NCI-H2227 (cell line): ENCODE measurements around the gene SV2B.
A peak's percentile ranks its signal among the peaks of the same experiment; 100 is the strongest.

Experiments
- DNase-seq: peaks from one replicate; lab custom pipeline; 2025; ENCODE audit not compliant: unreplicated experiment; lab: John Stamatoyannopoulos, UW

The SV2B gene

DNA sequence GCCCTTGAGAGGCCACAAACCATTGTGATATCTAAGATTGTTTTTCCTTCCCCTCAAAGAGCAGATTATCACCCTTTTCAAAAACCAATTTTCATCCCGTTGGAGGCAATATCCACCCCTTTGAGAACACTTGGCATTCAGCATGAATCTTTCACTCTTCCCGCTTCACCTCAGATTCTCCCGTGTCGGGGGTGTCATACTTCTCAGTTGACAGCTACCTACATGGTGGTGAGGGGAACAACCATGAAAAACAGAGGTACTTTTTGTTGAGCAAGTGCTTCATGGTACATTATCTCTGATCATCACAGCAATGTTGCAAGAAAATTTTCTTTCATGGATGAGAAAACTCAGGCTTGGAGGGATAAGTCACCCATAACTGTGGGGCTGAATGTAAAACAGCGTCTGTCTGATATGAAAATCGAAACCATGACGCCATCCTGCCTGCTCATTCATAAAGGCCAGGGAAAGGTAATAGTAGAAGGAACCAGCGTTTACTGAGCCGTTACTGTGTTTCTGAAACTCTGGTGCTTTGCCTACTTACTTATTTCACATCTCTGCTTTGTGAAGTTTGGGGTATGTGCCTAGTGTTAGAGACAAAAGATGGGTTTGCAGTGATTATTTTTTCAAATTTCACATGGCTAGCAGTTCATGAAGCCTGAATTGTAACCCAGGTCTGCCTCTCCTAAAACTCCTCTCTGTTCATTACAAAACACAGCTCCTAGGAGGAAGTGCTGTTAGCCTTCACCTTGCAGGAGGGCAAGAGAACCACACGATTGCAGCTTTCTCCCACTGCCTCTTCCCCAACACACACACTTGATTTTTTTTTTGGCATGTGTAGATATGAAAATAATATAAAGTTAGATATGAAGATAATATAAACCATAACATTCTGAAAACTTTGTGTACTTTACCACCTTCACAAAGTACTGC lies 35.4 kb downstream of the SV2B start:
- DNase-seq = no peak

DNA sequence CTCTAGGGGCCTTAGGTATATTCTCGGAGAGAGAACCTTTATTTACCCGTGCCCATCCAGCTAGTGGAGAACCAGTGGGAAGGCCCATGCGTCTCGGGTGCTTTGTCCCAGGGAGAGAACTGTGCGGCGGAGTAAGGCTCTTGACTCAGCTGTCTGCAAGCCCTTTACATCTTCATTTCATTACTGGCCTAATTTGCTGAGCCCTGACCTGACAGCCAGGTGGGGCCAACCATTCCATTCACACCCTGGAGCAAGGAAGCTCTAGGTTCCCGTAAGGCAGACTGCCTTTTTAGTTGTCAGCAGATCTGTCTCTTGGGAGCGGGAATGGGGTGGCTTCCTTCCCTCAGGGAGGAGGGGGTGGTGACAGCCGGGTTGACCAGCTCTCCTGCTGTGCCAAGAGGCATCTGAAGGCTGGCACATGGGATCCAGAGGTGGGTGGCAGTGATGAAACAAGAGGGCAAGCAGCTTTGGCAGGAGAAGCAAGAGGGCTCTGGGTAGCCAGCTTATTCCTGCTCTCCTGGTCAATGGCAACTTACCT lies 36.4 kb downstream of the SV2B start:
- DNase-seq = no peak

DNA sequence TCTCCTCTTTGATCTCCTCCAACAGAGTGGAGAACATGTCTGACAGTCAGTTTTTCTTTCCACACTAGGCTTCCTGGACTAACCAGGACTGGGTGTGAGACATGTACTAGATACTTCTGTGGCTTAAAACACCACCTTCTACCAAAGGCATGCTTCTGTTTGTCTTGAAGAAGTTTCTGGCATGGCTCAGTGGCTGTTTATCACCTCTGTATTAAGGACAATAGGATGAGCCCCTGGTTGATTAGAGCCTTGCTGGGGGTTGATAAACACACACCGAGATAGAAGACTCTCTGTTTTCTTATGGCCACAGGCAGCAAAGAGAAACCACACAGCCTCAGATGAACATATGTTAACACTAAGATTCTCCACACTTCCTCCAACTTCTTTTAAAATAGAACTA lies 40.5 kb downstream of the SV2B start:
- DNase-seq = no peak

DNA sequence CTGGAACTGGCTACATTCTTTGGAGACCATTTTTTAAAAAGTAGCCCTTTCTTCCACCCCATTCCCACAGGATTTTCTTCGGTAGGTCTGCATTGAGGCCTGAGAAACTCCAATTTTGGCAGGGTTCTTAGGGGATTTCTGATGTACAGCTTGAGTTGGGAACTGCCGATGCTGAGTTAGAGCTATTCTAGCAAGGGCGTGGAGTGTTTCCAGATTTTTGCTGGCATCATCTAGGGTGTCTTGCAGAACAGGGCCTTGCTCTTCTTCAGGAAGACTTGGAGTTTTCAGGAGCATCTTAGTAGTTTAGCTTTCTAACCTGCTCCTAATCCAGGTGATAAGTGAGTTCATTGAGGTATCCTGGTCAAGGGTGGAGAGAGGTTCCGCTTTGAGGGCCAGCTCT lies 41.0 kb downstream of the SV2B start:
- DNase-seq = no peak

DNA sequence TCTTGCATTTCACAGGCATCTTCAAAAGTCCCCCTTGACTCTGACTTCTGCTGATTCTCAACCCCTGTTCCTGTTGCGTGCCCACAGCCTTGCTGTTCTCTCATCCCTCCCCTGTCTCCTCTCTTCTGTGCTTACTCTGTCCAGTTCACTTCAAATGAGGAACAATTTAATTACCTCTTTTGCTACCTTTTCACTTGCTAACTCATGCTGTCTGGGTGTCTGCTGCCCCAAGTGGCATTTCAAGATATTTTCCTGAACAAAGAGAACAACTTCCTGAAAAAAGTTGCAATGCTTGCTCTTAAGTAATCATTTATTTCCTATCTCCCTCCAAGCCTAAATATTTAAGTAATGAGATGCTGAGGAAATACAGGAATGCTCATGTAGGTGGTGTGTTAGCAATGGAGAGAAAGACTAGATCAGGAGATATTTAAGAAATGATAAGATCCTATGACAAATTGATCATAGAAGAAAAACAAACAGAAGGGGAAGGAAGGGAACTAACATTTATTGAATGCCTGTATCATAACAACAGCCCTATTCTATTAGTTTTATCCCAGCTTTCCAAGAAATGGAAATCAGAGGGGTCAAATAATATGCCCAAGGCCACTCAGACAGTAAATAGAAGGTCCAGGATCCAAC lies 42.2 kb downstream of the SV2B start:
- DNase-seq = no peak

DNA sequence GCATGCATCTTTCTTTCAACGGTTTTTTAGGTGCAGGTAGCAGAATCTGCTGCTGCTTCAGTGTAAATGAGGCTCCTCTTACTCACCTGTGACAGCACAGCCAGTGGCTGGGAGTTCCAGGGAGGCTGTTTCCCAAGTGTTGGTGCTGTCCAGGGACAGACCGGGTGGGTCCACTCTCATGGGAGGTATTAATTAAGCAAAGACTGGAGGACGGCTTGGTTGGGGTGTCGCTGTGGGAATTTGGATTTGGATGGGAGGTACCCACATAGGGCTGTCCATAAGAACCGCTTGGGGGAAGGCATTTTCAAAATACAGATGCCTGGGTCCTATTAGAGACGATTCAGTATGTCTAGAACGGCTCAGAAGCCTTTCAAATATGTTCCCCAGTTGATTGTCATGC lies 42.9 kb downstream of the SV2B start:
- no peak for DNase-seq

DNA sequence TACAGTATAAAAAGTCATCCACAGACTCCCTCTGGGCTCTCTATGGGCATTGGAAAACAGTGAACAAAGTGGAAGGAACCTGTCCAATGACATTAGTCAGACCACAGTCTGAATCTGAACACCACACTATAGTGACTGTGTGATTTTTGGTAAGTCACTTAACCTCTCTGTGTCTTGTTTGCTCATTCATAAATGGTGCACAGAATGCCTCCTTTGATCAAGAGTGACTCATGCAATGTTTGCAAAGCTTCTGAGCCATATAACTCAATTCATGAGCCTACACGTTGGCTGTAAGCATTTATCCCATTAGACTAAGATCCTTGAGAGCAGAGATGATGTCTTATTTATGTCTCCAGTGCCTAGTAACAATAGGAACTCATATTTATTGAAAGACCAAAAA lies 46.7 kb downstream of the SV2B start:
- DNase-seq = no peak

DNA sequence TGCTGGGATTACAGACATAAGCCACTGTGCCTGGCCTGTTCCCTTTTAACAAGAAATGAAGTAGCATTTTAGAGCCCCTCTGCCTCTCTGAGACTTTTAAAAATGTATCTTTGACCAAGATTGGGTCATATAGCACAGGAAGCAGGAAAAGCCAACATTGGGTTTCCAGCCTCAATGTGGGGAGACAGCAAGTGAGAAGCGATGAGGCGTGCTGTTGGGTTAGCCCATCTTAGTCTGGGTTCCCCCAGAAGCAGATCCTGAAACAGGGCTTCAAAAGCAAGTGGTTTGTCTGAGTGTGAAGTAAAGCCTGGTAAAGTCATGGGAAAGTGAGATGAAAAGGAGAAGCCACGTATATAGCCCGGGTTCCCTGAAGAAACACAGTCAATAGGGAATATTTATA lies 48.2 kb downstream of the SV2B start:
- no peak for DNase-seq

DNA sequence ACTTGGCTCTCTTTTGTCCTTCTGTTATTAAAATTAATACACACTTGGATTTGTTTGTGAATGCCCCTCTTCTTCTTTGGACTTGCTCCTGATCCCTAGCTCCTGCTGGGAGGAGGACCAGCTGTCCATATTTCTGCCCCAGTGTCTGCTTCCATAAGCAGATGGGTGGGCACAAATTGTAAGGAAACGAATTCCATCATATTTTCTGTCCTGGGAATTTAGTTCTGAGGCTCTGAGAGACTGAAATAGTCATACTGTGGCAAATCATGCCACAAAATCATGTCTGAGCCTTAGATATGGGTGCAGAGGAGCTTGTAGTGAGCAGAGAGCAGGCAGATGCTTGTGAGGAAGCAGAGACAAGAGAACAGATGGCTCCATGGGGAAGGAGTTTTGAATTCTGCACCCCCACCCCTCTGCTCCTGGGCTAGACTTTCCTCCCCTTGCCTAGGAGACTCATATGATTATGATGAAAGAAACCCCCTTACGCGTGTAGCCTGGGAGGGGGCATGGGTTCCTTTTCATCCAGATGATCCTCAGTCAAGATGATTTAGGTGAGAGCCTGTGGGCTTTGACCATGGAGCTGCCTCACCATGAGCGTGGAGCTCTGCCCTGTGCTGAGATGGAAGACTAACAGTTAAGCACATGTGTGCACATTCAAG lies 50.6 kb downstream of the SV2B start:
- DNase-seq = no peak

DNA sequence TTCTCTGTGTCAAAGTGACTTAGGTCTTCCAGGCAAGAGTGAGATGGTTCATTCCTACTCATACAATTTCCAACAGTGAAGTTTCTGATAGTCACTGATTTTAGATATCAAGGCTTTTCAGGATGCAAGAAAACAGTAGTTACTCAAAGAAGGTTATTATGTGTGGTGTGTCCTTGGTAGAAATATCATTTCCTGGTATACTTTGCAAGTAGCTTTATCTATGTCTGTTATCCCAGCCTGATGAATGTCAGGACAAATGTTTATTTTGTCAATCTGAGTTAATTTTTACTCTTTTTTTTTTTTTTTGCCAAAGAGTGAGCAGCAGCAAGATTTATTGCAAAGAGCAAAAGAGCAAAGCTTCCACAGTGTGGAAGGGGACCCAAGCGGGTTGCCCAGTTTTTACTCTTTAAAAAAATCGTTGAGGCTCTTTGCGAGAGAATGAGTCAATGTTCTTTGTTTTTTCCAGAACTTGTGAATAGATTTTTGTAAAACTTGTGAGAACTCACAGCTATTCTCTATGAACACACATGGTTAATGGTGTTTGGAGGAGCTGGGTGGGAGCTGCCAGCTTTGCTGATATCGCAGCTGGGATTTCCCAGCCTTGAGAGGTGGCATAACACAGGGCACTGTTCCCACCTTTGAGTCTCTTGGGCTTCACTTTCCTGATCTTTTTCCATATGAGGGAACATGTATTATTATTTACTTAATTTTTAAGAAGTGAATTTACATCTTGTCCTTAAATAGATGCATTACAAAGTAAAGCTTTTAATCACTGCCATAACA lies 51.9 kb downstream of the SV2B start:
- DNase-seq = no peak

DNA sequence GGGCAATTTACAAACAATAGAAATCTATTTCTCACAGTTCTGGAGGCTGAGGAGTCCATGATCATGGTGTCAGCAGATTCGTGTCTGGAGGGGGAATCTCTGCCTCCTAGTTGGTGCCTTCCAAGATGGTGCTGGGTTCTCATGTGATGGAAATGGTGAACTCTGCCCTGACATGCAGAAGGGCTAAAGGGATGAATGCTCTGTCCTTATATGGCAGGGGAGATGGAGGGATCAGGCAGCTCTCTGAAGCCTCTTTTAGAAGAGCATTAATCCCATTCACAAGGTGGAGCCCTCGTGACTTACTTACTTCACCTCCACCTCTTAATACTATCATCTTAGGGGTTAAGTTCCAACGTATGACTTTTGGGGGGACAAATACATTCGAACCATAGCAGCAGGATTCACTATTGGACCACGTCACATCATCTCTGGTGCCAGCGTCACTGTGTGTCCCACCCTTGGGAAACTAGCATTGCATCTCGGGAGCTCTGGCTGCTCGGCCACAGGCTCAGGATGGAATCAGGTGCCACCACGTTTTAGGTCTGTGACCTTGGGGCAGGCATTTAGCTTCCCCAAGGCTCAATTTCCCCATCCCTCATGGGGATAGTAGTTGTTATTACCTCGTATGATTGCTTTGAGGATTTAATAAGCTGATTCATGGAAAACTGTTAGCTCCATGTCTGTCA lies 53.0 kb downstream of the SV2B start:
- no peak for DNase-seq

DNA sequence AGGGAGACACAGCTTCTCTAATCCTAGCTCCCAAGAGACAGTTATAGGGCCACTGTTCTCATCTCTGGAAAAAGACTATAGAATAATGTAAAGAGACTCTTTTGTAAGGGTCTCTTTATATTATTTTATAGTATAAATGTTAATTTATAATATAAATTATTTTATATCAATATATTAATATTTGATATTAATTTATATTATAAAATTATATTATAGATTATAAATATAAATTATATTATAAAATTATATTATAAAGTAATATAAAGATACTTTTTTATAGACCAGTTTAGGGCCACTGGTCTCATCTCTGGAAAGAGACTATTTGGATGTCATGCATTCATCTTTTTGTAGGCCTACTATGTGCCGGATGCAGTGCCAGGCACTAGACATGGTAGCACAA lies 53.9 kb downstream of the SV2B start:
- DNase-seq = no peak

DNA sequence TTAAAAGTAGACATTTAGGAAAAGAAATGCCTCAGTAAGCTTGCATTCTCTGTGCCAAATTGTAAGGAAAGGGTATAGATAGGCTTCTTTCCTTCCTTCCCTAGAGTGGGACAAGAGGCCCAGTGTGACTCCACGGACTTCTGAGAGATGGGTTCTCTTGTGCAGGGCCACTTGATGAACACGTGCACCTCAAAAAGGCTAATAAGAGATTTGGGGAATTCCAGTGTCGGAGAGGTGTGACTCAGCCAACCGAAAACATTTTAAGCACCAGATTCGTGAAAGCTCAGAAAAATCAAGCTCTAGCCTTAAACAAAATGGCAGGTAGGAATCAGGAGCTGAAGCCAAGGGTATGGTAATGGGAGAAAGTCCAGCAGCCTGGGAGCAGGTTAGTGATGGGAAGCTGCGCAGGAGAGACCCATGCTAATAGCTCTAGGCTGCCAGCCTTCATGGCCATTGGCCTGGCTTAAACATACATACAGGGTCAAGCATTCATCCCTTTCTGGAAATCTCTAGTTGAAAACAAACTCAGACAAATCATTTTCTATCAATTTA lies 56.2 kb downstream of the SV2B start:
- DNase-seq = no peak

DNA sequence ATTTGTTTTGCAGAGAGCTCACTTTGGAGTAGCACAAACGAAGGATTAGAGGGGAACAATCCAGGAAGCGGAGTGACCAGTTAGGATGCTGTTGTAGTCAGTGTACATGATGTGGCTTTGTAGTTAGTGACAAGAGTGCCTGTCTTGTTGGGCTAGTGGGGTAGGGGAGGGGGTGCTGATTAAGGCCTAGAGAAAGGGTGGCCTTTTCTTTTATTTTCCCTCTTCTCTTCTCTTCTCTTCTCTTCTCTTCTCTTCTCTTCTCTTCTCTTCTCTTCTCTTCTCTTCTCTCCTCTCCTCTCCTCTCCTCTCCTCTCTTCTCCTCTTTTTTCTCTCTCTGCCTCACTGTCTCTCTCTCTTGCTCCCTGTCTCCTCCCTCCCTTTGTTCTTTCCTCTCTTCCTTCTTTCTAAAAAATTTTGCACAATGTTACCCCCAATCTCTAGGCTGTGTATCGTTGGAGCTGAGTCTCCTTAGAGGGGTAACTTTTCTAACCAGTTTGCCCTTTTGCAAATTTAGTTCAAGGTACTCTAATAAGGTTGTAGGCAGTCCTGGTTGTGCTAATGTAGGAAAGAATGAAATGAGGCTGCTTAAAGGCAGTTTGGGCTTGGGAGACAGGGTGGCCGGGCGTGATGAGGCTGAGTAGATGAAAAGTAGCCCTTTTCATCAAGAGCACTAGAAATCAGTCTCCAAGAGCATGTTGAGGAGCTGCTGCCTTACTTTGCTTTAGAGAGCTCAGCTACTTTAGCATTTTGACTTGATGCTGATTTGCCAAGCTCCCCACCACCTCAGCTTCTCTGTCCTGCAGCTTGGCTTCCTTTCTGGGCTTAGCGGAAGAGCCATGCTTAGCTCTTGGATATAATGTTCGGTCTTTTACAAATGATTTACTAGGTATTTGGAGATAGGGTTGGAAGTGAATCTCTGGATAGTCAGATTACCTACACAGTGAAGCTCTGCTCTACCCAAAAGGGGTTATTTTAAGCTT lies 58.6 kb downstream of the SV2B start:
- no peak for DNase-seq

DNA sequence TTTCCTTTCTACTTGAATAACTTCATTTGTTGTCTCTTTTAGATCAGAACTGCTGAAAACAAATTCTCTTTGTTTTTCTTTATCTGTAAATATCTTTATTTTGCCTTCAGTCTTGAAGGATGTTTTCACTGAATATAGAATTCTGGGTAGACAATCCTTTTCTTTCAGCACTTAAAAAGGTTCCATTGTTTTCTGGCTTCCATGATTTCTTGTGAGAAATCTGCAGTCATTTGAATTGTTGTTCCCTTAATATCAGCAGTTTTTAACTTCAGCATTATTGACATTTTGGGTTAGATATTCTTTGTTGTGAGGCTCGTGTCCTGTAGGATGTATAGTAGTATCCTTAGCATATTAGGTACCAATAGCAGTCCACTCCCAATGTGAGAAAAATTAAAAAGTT lies 65.8 kb downstream of the SV2B start:
- DNase-seq = peak; percentile 19

DNA sequence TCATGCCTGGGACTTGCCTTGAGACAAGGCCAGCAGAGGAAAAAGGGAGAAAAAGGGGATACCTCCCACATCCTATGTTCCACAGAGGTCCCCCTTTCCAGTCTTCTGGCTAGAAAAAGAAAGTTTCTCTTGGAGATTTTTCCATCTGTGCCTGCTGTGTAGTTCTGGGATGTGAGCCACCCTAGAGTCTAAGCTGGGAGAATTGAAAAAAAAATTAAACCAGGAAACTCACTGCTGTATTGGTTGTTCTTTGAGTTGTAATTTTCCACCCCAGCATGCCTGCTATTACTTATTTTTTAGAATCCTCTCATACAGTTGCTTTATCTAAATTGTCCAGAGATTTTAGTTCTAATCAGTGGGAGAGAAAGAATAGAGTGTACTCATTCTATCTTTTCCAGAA lies 68.4 kb downstream of the SV2B start:
- no peak for DNase-seq

DNA sequence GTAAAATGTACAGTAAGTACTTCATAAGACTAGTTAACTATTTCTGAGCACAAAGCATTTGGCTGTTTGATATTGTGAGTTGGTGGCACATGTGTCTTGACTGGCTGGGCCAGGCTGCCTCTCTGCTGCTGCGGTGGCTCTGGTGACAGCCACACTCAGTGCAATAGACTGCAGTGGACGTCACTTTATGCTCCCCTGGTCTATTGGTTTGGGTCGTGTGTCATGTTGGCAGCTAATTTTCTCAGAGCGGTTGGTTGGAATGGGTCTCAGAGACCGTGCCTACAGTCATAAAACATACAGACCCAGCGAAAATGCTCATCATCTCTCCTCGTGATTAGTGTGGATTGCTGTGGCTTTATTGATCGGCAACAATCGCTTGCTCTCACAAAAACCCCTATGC lies 71.3 kb downstream of the SV2B start:
- DNase-seq = no peak

DNA sequence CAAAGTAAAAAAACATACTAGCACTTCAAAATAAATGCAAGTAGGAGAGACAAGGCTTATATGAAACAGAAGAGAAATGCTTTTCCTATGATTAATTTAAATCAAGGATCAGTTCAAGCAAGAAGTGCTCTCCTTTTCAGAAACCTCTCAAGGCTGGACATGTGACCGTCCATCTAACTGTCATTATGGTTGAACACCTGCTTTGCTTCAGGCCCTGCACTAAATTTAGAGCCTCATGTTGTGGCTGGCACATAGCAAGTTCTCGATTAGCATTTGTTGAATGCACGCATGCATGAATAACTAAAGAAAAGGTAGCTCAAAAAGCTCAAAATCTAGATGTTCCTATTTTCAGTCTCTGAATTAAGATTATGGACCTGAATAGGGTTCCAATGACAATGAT lies 82.0 kb downstream of the SV2B start:
- no peak for DNase-seq

DNA sequence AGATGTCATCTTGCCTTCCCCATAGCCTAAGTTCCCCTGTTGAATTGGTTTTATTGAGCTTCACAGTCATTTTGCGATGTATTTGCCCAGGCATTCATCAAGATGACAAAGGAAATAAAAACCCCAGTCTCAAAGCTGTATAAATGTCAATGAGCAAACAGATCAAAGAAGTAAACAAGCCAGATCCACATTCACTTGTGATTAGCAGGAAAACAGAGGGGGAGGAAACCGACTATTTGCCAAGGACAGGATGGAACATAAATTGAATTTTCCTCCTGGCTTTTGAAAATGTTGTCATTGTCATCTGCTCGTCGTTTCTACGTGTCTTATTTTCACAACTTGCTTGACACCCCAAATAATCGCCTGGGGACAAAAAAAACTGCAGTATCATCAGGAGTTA lies 83.5 kb downstream of the SV2B start:
- DNase-seq = no peak
